CD4-positive, alpha-beta T cell treated with Interleukin-6 at 100 ng/mL for 8 hours (primary cell): Measurements from ENCODE around the gene OSBPL9.
"Not testable (repeated sequence)": the region's sequence is repeated elsewhere in the genome, so short reads cannot be mapped to it uniquely, and the experiment has no call there.

Experiments used
- DNase-seq: peaks from one replicate; pipeline ENCODE4 v3.0.0-alpha.2; 2020; ENCODE audit warnings: mixed read lengths, low spot score

OSBPL9 gene

GRCh38 chr1:51636764-51637522 lies 20.1 kb downstream of the OSBPL9 start:
- DNase-seq: no peak

DNA sequence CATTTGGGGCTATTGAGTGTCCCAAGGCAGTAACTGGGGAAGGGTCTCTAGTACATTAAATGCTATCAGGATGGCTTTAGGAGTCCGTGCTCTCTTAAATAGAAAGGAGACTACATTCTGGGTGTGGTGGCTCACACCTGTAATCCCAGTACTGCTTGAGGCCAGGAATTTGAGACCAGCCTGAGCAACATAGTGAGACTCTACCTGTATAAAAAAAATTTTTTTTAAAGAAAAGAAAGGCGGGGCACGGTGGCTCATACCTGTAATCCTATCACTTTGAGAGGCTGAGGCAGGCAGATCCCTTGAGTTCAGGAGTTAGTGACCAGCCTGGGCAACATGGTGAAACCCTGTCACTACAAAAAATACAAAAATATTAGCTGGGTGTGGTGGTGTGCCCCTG lies 21.5 kb downstream of the OSBPL9 start:
- no peak for DNase-seq

GRCh38 chr1:51639694-51640093 lies 22.8 kb downstream of the OSBPL9 start:
- no peak for DNase-seq

GRCh38 chr1:51641096-51641495 lies 24.2 kb downstream of the OSBPL9 start:
- no peak for DNase-seq

- DNase-seq: no peak
These were observed 25.8 kb downstream of the OSBPL9 start for GRCh38 chr1:51642739-51643142.

- DNase-seq: no peak
These were observed 26.5 kb downstream of the OSBPL9 start for GRCh38 chr1:51643362-51643761.

- DNase-seq: no peak
These were observed 27.1 kb downstream of the OSBPL9 start for GRCh38 chr1:51644020-51644419.

- no peak for DNase-seq
These were observed 27.8 kb downstream of the OSBPL9 start for GRCh38 chr1:51644533-51645197.

GRCh38 chr1:51646592-51646991 lies 29.7 kb downstream of the OSBPL9 start:
- DNase-seq: not testable (repeated sequence)

GRCh38 chr1:51648180-51649109 lies 31.6 kb downstream of the OSBPL9 start:
- no peak for DNase-seq

DNA sequence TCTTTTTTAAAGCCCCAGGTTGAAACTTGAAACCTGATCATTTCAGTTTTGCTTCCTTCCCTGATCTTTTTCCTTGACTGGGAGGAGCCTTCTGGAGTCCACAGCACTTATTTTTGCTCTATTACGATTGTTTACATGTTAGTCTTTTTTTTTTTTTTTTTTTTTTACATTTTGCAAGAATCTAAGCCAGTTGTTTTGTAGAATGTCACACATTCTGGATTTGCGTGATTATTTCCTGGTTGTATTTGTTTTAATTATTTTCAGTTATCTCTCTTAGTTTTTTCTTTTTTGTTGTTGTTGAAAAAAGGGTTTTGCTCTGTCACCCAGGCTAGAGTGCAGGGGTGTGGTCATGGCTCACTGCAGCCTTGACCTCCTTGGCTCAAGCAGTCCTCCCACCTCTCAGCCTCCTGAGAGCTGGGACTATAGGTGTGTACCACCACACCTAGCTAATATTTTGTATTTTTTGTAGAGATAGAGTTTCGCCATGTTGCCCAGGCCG lies 32.8 kb downstream of the OSBPL9 start:
- no peak for DNase-seq

DNA sequence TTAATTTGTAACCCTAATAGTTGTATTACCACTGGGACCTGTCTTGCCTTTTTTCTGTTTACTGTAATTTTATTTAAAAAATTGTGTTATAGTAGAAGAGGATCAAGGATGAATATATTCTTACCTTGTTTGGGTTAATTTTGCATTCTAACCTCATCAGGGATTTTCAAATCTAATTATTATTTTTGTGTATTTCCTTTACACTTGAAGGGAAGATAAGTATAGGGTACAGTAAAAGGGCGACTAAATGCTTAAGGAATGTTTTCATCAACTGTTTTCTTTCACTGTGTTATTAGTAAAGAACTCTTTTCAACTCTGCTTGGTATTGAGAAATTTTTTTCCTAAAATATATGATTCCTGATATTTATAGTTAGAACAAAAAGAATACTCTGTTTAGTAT lies 33.3 kb downstream of the OSBPL9 start:
- no peak for DNase-seq

- no peak for DNase-seq
These were observed 34.7 kb downstream of the OSBPL9 start for GRCh38 chr1:51651552-51651942.

- no peak for DNase-seq
These were observed 35.7 kb downstream of the OSBPL9 start for GRCh38 chr1:51652599-51652998.

- no peak for DNase-seq
These were observed 36.2 kb downstream of the OSBPL9 start for GRCh38 chr1:51653127-51653526.

GRCh38 chr1:51654000-51654399 lies 37.1 kb downstream of the OSBPL9 start:
- no peak for DNase-seq

DNA sequence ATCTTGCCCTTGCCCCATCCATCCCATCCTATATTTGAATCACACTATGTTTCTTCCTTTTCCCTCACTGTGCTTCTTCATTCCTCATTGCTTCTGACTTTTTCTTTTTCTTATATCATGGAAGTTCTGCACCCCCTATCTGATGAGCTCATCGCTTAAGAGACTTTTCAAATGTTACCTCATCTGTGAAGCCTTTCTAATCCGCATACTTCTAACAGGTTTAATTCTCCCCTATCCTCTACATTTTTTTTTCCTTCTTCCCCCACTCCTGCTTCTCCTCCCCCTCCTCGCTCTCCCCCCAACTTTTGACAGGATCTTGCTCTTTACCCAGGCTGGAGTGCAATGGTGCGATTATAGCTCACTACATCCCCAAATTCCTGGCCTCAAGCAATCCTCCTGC lies 39.5 kb downstream of the OSBPL9 start:
- no peak for DNase-seq

- DNase-seq: no peak
These were observed 43.7 kb downstream of the OSBPL9 start for GRCh38 chr1:51660580-51660979.

- DNase-seq: no peak
These were observed 44.2 kb downstream of the OSBPL9 start for GRCh38 chr1:51661081-51661518.

DNA sequence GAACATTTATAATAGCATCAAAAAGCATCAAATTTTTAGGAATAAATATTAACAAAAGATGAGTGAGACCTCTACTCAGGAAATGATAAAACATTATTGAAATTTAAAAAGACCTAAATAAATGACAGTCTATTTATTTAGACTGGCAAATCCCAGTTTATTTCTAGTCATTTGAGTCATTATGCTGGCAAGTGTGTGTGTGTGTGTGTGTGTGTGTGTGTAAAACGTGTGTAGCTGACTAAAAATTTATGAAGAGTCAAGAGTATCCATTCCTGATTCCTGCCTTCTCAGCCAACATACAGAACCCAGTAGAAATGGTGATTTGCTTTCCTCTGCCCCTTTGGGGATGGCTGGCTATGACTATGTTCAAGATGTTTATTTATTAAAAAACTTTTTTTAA lies 46.2 kb downstream of the OSBPL9 start:
- DNase-seq: no peak

DNA sequence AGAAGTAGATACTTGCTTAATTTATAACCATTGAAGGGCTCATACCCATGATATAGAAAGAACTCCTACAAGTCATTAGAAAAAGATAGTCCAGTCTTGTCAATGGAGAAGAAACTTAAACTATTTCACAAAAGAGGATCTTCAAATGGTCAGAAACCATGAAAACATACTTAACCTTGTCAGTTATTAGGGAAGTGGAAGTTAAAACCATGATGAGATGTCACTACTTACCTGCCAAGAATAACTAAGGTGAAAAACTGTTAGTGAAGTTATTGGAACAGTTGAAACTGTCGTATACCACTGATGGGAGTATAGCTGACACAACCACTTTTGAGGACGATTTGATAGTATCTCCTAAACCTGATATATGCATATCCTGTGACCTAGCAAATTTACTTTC lies 46.8 kb downstream of the OSBPL9 start:
- DNase-seq: no peak
